SK-N-SH treated with all-trans-retinoic acid at 6 μM for 48 hours (cell line): ENCODE results near the gene PRKCI.

Source experiments
- ATAC-seq: fragments of 200-7000 bp; cut with Tn5 transposase; 3 replicates; pipeline ENCODE4 v1.9.1; 2020; ENCODE audit warnings: mild to moderate bottlenecking, moderate library complexity
- ARNTL ChIP-seq: fragments of 450-650 bp; formaldehyde crosslinking; IDR thresholded peaks from 2 replicates; pipeline ENCODE4 v1.5.0; 2020; ENCODE audit warnings: low read depth, mild to moderate bottlenecking, moderate library complexity, borderline replicate concordance
- BACH2 ChIP-seq: fragments of 250-450 bp; sonication (Bioruptor Pico); IDR thresholded peaks from 2 replicates; pipeline ENCODE4 v1.9.0; 2021; ENCODE audit warnings: mild to moderate bottlenecking, borderline replicate concordance
- CSDC2 ChIP-seq: fragments of 250-450 bp; sonication (Bioruptor Pico); IDR thresholded peaks from 2 replicates; pipeline ENCODE4 v1.5.0; 2020; ENCODE audit warnings: mild to moderate bottlenecking, moderate library complexity
- ESRRG ChIP-seq: fragments of 250-450 bp; sonication (Bioruptor Pico); IDR thresholded peaks from 2 replicates; pipeline ENCODE4 v1.6.1; 2021; ENCODE audit warnings: mild to moderate bottlenecking
- GLIS3 ChIP-seq: fragments of 250-450 bp; sonication (Bioruptor Pico); IDR thresholded peaks from 2 replicates; pipeline ENCODE4 v1.5.0; 2020; ENCODE audit warnings: mild to moderate bottlenecking, moderate library complexity
- ISL1 ChIP-seq: fragments of 250-450 bp; sonication (Bioruptor Pico); IDR thresholded peaks from 2 replicates; pipeline ENCODE4 v2.1.2; 2022; ENCODE audit warnings: mild to moderate bottlenecking, moderate library complexity
- OSR1 ChIP-seq: fragments of 250-450 bp; sonication (Bioruptor Pico); IDR thresholded peaks from 2 replicates; pipeline ENCODE4 v1.8.0; 2022; ENCODE audit warnings: moderate library complexity, mild to moderate bottlenecking, inconsistent platforms
- PPARA ChIP-seq: fragments of 250-450 bp; sonication (Bioruptor Pico); IDR thresholded peaks from 2 replicates; pipeline ENCODE4 v1.5.0; 2020; ENCODE audit warnings: mild to moderate bottlenecking, borderline replicate concordance
- RARB ChIP-seq: fragments of 250-450 bp; sonication (Bioruptor Pico); IDR thresholded peaks from 2 replicates; pipeline ENCODE4 v1.8.0; 2021; ENCODE audit warnings: mild to moderate bottlenecking, moderate library complexity
- SNAI2 ChIP-seq: fragments of 250-450 bp; sonication (Bioruptor Pico); IDR thresholded peaks from 2 replicates; pipeline ENCODE4 v1.5.0; 2020; ENCODE audit warnings: mild to moderate bottlenecking, moderate library complexity
- TCF4 ChIP-seq: fragments of 250-450 bp; sonication (Bioruptor Pico); IDR thresholded peaks from 2 replicates; pipeline ENCODE4 v1.8.0; 2021; ENCODE audit warnings: mild to moderate bottlenecking, moderate library complexity, borderline replicate concordance
- TOX ChIP-seq: fragments of 250-450 bp; sonication (Bioruptor Pico); IDR thresholded peaks from 2 replicates; pipeline ENCODE4 v1.8.0; 2021; ENCODE audit warnings: mild to moderate bottlenecking, moderate library complexity, borderline replicate concordance
- ZC3H10 ChIP-seq: fragments of 250-450 bp; sonication (Bioruptor Pico); IDR thresholded peaks from 2 replicates; pipeline ENCODE4 v1.5.1; 2021; ENCODE audit warnings: mild to moderate bottlenecking, moderate library complexity
- ZFP3 ChIP-seq: fragments of 250-450 bp; sonication (Bioruptor Pico); IDR thresholded peaks from 2 replicates; pipeline ENCODE4 v1.5.0; 2020; ENCODE audit warnings: mild to moderate bottlenecking, moderate library complexity
- ZFP30 ChIP-seq: fragments of 450-650 bp; formaldehyde crosslinking; IDR thresholded peaks from 2 replicates; pipeline ENCODE4 v1.5.0; 2022; ENCODE audit warnings: mild to moderate bottlenecking, moderate library complexity
- ZNF565 ChIP-seq: fragments of 450-650 bp; formaldehyde crosslinking; conservative IDR thresholded peaks from 2 replicates; pipeline ENCODE4 v1.5.0; 2020; ENCODE audit warnings: low read depth, mild to moderate bottlenecking, moderate library complexity
- ZNF70 ChIP-seq: fragments of 450-650 bp; formaldehyde crosslinking; IDR thresholded peaks from 2 replicates; pipeline ENCODE4 v1.5.0; 2020; ENCODE audit warnings: mild to moderate bottlenecking, moderate library complexity
- ZNF8 ChIP-seq: fragments of 450-650 bp; formaldehyde crosslinking; IDR thresholded peaks from 2 replicates; pipeline ENCODE4 v1.5.0; 2020; ENCODE audit warnings: mild to moderate bottlenecking, moderate library complexity
- TF ChIP-seq, protein P1 (sequence below): fragments of 250-450 bp; sonication (Bioruptor Pico); IDR thresholded peaks from 2 replicates; pipeline ENCODE4 v1.8.0; 2021; ENCODE audit warnings: low read depth, mild to moderate bottlenecking, moderate library complexity, borderline replicate concordance
- TF ChIP-seq, protein P2 (sequence below): fragments of 250-450 bp; sonication (Bioruptor Pico); IDR thresholded peaks from 2 replicates; pipeline ENCODE4 v1.5.1; 2021; ENCODE audit warnings: mild to moderate bottlenecking, moderate library complexity
- TF ChIP-seq, protein P3 (sequence below): fragments of 250-450 bp; sonication (Bioruptor Pico); IDR thresholded peaks from 2 replicates; pipeline ENCODE4 v1.8.0; 2020; ENCODE audit warnings: mild to moderate bottlenecking, moderate library complexity, borderline replicate concordance
- TF ChIP-seq, protein P4 (sequence below): fragments of 250-450 bp; sonication (Bioruptor Pico); IDR thresholded peaks from 2 replicates; pipeline ENCODE4 v1.5.1; 2020; ENCODE audit warnings: low read depth, mild to moderate bottlenecking, moderate library complexity

The PRKCI gene

DNA sequence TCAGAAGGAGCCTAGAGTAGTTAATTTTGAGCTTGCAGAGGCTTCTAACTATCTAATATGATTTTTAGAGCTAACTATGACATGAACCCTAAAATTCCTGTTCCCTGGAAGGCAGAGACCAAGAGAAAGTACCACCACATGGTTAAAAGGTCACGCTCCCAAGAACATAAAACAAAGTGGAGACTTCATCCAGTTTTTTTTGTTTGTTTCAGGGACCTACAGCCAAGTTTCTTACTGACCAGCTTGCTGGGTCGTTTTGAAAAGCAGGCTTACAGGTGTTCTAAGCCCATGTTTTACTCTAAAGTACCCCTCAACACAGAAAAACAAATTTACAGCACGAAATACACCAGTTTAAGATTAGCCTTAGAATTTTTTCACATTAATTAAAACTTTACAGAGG lies 95.7 kb downstream of the PRKCI start:
- TF ChIP-seq PPARA (CRISPR knock-in tag) (no peak), TOX (CRISPR knock-in tag) (no peak), ZNF8 (CRISPR knock-in tag) (no peak), GLIS3 (CRISPR knock-in tag) (no peak), ZNF70 (CRISPR knock-in tag) (no peak), SNAI2 (no peak), ZNF565 (CRISPR knock-in tag) (no peak), ZC3H10 (CRISPR knock-in tag) (no peak), BACH2 (CRISPR knock-in tag) (no peak), ZFP30 (CRISPR knock-in tag) (no peak), ZFP3 (CRISPR knock-in tag) (no peak), ARNTL (CRISPR knock-in tag) (no peak), OSR1 (CRISPR knock-in tag) (no peak), ISL1 (CRISPR knock-in tag) (no peak), RARB (CRISPR knock-in tag) (no peak), CSDC2 (CRISPR knock-in tag) (no peak)
- TF ChIP-seq, protein P1, sequence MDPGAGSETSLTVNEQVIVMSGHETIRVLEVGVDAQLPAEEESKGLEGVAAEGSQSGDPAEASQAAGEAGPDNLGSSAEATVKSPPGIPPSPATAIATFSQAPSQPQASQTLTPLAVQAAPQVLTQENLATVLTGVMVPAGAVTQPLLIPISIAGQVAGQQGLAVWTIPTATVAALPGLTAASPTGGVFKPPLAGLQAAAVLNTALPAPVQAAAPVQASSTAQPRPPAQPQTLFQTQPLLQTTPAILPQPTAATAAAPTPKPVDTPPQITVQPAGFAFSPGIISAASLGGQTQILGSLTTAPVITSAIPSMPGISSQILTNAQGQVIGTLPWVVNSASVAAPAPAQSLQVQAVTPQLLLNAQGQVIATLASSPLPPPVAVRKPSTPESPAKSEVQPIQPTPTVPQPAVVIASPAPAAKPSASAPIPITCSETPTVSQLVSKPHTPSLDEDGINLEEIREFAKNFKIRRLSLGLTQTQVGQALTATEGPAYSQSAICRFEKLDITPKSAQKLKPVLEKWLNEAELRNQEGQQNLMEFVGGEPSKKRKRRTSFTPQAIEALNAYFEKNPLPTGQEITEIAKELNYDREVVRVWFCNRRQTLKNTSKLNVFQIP: no peak
- TF ChIP-seq, protein P2, sequence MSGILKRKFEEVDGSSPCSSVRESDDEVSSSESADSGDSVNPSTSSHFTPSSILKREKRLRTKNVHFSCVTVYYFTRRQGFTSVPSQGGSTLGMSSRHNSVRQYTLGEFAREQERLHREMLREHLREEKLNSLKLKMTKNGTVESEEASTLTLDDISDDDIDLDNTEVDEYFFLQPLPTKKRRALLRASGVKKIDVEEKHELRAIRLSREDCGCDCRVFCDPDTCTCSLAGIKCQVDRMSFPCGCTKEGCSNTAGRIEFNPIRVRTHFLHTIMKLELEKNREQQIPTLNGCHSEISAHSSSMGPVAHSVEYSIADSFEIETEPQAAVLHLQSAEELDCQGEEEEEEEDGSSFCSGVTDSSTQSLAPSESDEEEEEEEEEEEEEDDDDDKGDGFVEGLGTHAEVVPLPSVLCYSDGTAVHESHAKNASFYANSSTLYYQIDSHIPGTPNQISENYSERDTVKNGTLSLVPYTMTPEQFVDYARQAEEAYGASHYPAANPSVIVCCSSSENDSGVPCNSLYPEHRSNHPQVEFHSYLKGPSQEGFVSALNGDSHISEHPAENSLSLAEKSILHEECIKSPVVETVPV (CRISPR knock-in tag): no peak
- TF ChIP-seq, protein P3, sequence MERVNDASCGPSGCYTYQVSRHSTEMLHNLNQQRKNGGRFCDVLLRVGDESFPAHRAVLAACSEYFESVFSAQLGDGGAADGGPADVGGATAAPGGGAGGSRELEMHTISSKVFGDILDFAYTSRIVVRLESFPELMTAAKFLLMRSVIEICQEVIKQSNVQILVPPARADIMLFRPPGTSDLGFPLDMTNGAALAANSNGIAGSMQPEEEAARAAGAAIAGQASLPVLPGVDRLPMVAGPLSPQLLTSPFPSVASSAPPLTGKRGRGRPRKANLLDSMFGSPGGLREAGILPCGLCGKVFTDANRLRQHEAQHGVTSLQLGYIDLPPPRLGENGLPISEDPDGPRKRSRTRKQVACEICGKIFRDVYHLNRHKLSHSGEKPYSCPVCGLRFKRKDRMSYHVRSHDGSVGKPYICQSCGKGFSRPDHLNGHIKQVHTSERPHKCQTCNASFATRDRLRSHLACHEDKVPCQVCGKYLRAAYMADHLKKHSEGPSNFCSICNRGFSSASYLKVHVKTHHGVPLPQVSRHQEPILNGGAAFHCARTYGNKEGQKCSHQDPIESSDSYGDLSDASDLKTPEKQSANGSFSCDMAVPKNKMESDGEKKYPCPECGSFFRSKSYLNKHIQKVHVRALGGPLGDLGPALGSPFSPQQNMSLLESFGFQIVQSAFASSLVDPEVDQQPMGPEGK (CRISPR knock-in tag): no peak
- no peak for ATAC-seq

DNA sequence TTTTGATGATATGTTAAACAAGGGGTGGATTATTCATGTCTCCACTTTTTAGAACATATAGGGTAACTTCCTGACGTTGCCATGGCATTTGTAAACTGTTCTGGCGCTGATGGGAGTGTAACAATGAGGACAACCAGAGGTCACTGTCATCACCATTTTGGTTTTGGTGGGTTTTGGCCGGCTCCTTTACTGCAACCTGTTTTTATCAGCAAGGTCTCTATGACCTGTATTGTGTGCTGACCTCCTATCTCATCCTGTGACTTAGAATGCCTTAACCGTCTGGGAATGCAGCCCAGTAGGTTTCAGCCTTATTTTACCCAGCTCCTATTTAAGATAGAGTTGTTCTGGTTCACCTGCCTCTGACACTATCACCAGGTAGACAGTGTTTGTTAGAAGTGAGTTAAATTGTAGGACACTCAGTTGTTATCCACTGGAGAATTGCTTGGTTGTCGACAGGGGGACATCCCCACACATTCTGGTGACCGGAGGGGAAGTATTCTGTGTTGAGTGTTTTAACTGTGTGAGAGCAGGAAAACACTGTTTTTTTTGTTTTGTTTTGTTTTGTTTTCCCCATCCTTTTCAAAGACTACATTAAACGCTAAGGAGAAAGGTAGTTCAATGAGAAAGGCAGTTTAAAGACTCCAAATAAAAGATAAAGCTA lies 98.4 kb downstream of the PRKCI start:
- no peak for ATAC-seq
- TF ChIP-seq ZFP30 (CRISPR knock-in tag) (no peak), ISL1 (CRISPR knock-in tag) (no peak), ZNF70 (CRISPR knock-in tag) (no peak), BACH2 (CRISPR knock-in tag) (no peak), OSR1 (CRISPR knock-in tag) (no peak), TCF4 (no peak), ZNF8 (CRISPR knock-in tag) (no peak), RARB (CRISPR knock-in tag) (no peak), TOX (CRISPR knock-in tag) (no peak)
- TF ChIP-seq, protein P3 (CRISPR knock-in tag): no peak
- TF ChIP-seq, protein P4, sequence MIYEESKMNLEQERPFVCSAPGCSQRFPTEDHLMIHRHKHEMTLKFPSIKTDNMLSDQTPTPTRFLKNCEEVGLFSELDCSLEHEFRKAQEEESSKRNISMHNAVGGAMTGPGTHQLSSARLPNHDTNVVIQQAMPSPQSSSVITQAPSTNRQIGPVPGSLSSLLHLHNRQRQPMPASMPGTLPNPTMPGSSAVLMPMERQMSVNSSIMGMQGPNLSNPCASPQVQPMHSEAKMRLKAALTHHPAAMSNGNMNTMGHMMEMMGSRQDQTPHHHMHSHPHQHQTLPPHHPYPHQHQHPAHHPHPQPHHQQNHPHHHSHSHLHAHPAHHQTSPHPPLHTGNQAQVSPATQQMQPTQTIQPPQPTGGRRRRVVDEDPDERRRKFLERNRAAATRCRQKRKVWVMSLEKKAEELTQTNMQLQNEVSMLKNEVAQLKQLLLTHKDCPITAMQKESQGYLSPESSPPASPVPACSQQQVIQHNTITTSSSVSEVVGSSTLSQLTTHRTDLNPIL: no peak

DNA sequence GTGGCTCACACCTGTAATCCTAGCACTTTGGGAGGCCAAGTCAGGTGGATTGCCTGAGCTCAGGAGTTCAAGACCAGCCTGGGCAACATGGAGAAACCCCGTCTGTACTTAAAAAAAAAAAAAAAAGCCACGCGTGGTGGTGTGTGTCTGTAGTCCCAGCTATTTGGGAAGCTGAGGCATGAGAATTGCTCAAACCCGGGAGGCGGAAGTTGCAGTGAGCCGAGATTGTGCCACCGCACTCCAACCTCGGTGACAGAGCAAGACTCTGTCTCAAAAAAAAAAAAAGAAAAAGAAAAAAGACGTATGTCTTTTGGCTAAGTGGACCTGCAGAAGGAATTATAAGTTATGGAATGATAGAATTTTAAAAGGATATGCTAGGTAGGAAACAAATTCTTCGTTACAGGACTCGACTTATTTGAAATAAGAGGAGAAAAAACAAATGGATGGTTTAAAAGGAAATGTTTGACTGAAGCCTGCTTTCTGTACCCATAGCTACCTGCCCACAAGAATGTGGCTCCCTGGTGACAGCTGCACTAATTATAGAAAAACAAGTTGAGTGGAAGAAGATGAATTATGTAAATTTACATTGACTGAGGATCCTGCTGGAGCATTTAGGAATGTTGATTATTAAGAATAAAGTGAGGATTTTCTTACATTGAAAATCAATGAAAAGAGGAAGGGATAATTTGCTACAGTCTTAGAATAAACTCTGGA lies 99.3 kb downstream of the PRKCI start:
- no peak for ATAC-seq
- TF ChIP-seq CSDC2 (CRISPR knock-in tag): no peak
- TF ChIP-seq PPARA (CRISPR knock-in tag): no peak
- TF ChIP-seq ARNTL (CRISPR knock-in tag): no peak
- no peak for TF ChIP-seq SNAI2
- no peak for TF ChIP-seq TOX (CRISPR knock-in tag)
- TF ChIP-seq ZC3H10 (CRISPR knock-in tag): no peak
- TF ChIP-seq ZNF8 (CRISPR knock-in tag): no peak
- no peak for TF ChIP-seq RARB (CRISPR knock-in tag)
- TF ChIP-seq ZFP3 (CRISPR knock-in tag): no peak
- no peak for TF ChIP-seq BACH2 (CRISPR knock-in tag)
- no peak for TF ChIP-seq OSR1 (CRISPR knock-in tag)
- TF ChIP-seq TCF4: no peak
- no peak for TF ChIP-seq ESRRG (CRISPR knock-in tag)
- TF ChIP-seq ISL1 (CRISPR knock-in tag): no peak
